Measurements from ENCODE around the gene SNRNP48.

GRCh38 chr6:7545316-7546019 lies 44.5 kb upstream of the SNRNP48 start:
- TF ChIP-seq RAD21 (IDR thresholded peaks at IDR 0.05; ENCODE audit: low read depth) (no peak), POLR2AphosphoS5 (IDR thresholded peaks at IDR 0.05; ENCODE audit: low read depth, low read length) (no peak)

Measured in HCT116 (cell line).